Measurements from ENCODE around the gene MRPS18B. TPM values are rescaled to one million over a fixed set of nuclear protein-coding genes. Genes with fewer than 3 reads are reported as not detected.
A peak's percentile ranks its signal among the peaks of the same experiment; 100 is the strongest.

Gene MRPS18B
- total and polyA plus RNA-seq, 2 of the 13 experiments (the other 11 are each of a cell fraction or from before 2014, with no cell fraction given) = 125 to 131 TPM

DNA sequence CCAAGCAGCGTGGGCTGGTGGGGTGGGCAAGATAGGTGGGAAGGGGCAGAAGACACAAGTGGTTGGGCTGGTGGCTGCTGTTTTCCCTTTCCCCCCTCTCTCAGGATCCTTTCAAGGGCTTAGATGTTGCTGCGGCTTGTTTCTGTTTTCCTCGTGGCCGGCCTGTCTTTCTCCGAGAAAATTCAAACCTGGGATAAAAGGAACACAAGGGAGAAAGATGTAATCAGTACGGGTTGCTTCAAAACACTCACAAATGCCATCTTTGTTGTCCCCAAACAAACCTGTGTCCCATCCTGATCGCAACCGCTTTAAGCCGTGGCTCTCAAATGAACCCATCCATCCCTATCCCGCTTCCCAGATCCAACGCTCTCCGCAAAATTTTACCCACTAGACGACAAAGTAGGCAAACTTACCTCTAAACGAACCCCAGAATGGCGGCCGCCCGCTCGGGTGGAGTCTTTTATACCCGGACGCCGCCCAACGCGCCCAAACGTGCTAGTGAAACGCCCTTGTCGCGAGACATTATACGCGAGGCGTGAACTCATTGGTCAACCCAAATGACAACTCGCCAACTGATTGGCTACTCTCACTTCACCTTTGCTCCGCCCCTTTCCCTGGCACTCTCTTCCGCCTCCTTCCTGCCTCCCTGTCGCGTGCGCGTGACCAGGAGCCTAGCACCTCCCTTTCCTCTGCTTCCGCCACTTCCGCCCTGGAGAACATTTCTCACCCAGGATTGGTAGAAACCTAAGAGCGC, 652 bp upstream of the MRPS18B start, which contains the start of gene PPP1R10 (continued):
- TF ChIP-seq ZBTB40 (IDR thresholded peaks at IDR 0.05) (peak; percentile 62), ZBTB40 (CRISPR knock-in tag; IDR thresholded peaks at IDR 0.05) (peak; percentile 51; the same call in 1 of the 2 replicates), FOXP1 (IDR thresholded peaks at IDR 0.05) (no peak), FOXP1 (CRISPR knock-in tag; IDR thresholded peaks at IDR 0.05) (no peak), NRL (CRISPR knock-in tag; IDR thresholded peaks at IDR 0.05; ENCODE audit: borderline replicate concordance) (peak; percentile 51; the same call in 1 of the 2 replicates), ZNF703 (CRISPR knock-in tag; IDR thresholded peaks at IDR 0.05; ENCODE audit: borderline replicate concordance) (no peak; the same call in 1 of the 2 replicates), ARNTL (CRISPR knock-in tag; IDR thresholded peaks at IDR 0.05) (peak; percentile 92), FOSL2 (CRISPR knock-in tag; IDR thresholded peaks at IDR 0.05) (peak; percentile 31; the same call in 1 of the 2 replicates), IKZF5 (CRISPR knock-in tag; IDR thresholded peaks at IDR 0.05) (peak; percentile 84), SRSF4 (IDR thresholded peaks at IDR 0.05; ENCODE audit: low read depth, low read length, poor library complexity, severe bottlenecking) (peak; percentile 88), AGO2 (optimal IDR thresholded peaks at IDR 0.05; ENCODE audit: low read depth, low read length) (peak; percentile 82), SMAD9 (CRISPR knock-in tag; IDR thresholded peaks at IDR 0.05) (peak; percentile 77; the same call in 1 of the 2 replicates), MEIS2 (CRISPR knock-in tag; IDR thresholded peaks at IDR 0.05) (peak; percentile 75; the same call in 1 of the 2 replicates), STAG1 (CRISPR knock-in tag; IDR thresholded peaks at IDR 0.05) (0 out of 2 replicates have a peak, but pooled peaks have one; percentile 5), DBP (CRISPR knock-in tag; IDR thresholded peaks at IDR 0.05; ENCODE audit: not compliant biosample characterization) (no peak), ATF1 (CRISPR knock-in tag; IDR thresholded peaks at IDR 0.05) (peak; percentile 93)
- TF ChIP-seq, protein P1, sequence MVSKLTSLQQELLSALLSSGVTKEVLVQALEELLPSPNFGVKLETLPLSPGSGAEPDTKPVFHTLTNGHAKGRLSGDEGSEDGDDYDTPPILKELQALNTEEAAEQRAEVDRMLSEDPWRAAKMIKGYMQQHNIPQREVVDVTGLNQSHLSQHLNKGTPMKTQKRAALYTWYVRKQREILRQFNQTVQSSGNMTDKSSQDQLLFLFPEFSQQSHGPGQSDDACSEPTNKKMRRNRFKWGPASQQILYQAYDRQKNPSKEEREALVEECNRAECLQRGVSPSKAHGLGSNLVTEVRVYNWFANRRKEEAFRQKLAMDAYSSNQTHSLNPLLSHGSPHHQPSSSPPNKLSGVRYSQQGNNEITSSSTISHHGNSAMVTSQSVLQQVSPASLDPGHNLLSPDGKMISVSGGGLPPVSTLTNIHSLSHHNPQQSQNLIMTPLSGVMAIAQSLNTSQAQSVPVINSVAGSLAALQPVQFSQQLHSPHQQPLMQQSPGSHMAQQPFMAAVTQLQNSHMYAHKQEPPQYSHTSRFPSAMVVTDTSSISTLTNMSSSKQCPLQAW (CRISPR knock-in tag; IDR thresholded peaks at IDR 0.05) = peak; percentile 73

Measured in HepG2 (cell line).